H1 (cell line): Measurements from ENCODE around the gene LCA5. TPM values are rescaled to one million over a fixed set of nuclear protein-coding genes. Genes with fewer than 3 reads are reported as not detected.
A peak's percentile ranks its signal among the peaks of the same experiment; 100 is the strongest.

Experiments
- CTCF ChIA-PET: fragments of 300-600 bp; sonication (Branson Sonifier 250); formaldehyde crosslinking; loops from one replicate; lab custom pipeline; 2021; ENCODE audit not compliant: partially characterized antibody; lab: Charles Lee
- POLR2A ChIA-PET: fragments of 300-600 bp; sonication (Branson Sonifier 250); formaldehyde crosslinking; loops from one replicate; lab custom pipeline; 2021; ENCODE audit warnings: inconsistent platforms; ENCODE audit not compliant: partially characterized antibody; lab: Charles Lee
- DNase-seq, 2 experiments: peaks; one replicate each; pipeline versions ENCODE4 v3.0.0 to v3.0.0-alpha.2; 2010 to 2022; ENCODE audit warnings: low spot score in 2 of 2, low read depth in 1 of 2, mixed read lengths in 1 of 2
- FAIRE-seq: peaks from 2 replicates; lab custom pipeline; 2011; peaks lifted over from hg19 to GRCh38; lab: Jason Lieb, UNC
- H2AFZ ChIP-seq: 2 replicates; pipeline ENCODE4 v1.8.1; 2012; ENCODE audit warnings: low read length, inconsistent platforms
- H2AK5ac ChIP-seq: 2 replicates; pipeline ENCODE4 v1.6.1; 2013; ENCODE audit warnings: low read depth, low read length
- H2BK120ac ChIP-seq: replicated peaks from 2 replicates; pipeline ENCODE3; 2013; ENCODE audit warnings: low read depth, low read length, inconsistent platforms
- H2BK12ac ChIP-seq: 2 replicates; pipeline ENCODE4 v1.6.1; 2013; ENCODE audit warnings: low read depth, low read length
- H2BK15ac ChIP-seq: 2 replicates; pipeline ENCODE4 v1.6.1; 2013; ENCODE audit warnings: low read length
- H2BK20ac ChIP-seq: 2 replicates; pipeline ENCODE4 v1.6.1; 2013; ENCODE audit warnings: low read length
- H2BK5ac ChIP-seq: 2 replicates; pipeline ENCODE4 v1.6.1; 2013; ENCODE audit warnings: low read depth, low read length
- H3K14ac ChIP-seq: 2 replicates; pipeline ENCODE4 v1.6.1; 2013; ENCODE audit warnings: inconsistent platforms; ENCODE audit not compliant: insufficient read length
- H3K18ac ChIP-seq: 2 replicates; pipeline ENCODE4 v1.6.1; 2013; ENCODE audit warnings: low read length; ENCODE audit errors: extremely low read depth
- H3K23ac ChIP-seq: 2 replicates; pipeline ENCODE4 v1.6.1; 2013; ENCODE audit warnings: inconsistent platforms; ENCODE audit not compliant: insufficient read length
- H3K23me2 ChIP-seq: 2 replicates; pipeline ENCODE4 v1.6.1; 2013; ENCODE audit warnings: low read depth, low read length
- H3K27ac ChIP-seq: 2 replicates; pipeline ENCODE4 v1.6.1; 2011; ENCODE audit warnings: low read depth, low read length, inconsistent platforms
- H3K27me3 ChIP-seq, 4 experiments: replicated peaks in 1 of 4; 1 replicate in 1 of 4; 2 replicates in 3 of 4; pipeline versions ENCODE4 v1.6.1 to v1.8.1; 2011 to 2013; ENCODE audit warnings: low read length in 3 of 4, mild to moderate bottlenecking in 3 of 4, inconsistent platforms in 2 of 4, mixed read lengths in 2 of 4, moderate library complexity in 1 of 4; ENCODE audit not compliant: control insufficient read depth in 3 of 4, insufficient read depth in 3 of 4; ENCODE audit errors: extremely low read depth in 1 of 4
- H3K36me3 ChIP-seq, 4 experiments: 2 replicates each; pipeline versions ENCODE4 v1.6.1 to v1.8.1; 2011 to 2013; ENCODE audit warnings: mild to moderate bottlenecking in 4 of 4, low read length in 3 of 4, moderate library complexity in 2 of 4, control low read depth in 1 of 4, inconsistent platforms in 1 of 4; ENCODE audit not compliant: insufficient read depth in 4 of 4, control insufficient read depth in 2 of 4
- H3K4ac ChIP-seq: replicated peaks from 2 replicates; pipeline ENCODE3; 2013; ENCODE audit warnings: low read length, low read depth, mixed read lengths, inconsistent platforms; ENCODE audit not compliant: insufficient read length
- H3K4me1 ChIP-seq, 4 experiments: replicated peaks in 1 of 4; 1 replicate in 1 of 4; 2 replicates in 3 of 4; pipeline versions ENCODE4 v1.6.1 to v1.8.1; 2011 to 2013; ENCODE audit warnings: low read length in 3 of 4, inconsistent platforms in 2 of 4, mixed read lengths in 1 of 4; ENCODE audit not compliant: insufficient read depth in 4 of 4, control insufficient read depth in 3 of 4
- H3K4me2 ChIP-seq, 2 experiments: 2 replicates each; pipeline versions ENCODE4 v1.6.1 to v1.8.1; 2011 to 2013; ENCODE audit warnings: low read depth in 2 of 2, low read length in 2 of 2, control low read depth in 1 of 2, inconsistent platforms in 1 of 2, mild to moderate bottlenecking in 1 of 2; ENCODE audit not compliant: insufficient read depth in 1 of 2
- H3K4me3 ChIP-seq, 4 experiments: fragments of 200-600, 300-600 bp in 1 of 4; sonication (generic), shearing (Covaris generic), sonication (Bioruptor Twin) in 1 of 4; 2 replicates each; pipeline versions ENCODE4 v1.5.1 to v1.8.1; 2011 to 2016; ENCODE audit warnings: low read length in 4 of 4, low read depth in 3 of 4, control low read depth in 2 of 4, inconsistent platforms in 2 of 4, mild to moderate bottlenecking in 2 of 4, mixed read lengths in 1 of 4, moderate library complexity in 1 of 4; ENCODE audit not compliant: insufficient read depth in 2 of 4; ENCODE audit errors: extremely low read depth in 1 of 4
- H3K56ac ChIP-seq: replicated peaks from 2 replicates; pipeline ENCODE3; 2013; ENCODE audit warnings: low read depth, mild to moderate bottlenecking, mixed read lengths, low read length, inconsistent platforms; ENCODE audit not compliant: insufficient read length
- H3K79me1 ChIP-seq: 2 replicates; pipeline ENCODE4 v1.6.1; 2013; ENCODE audit warnings: low read depth, low read length, control low read depth
- H3K79me2 ChIP-seq, 2 experiments: 2 replicates each; pipeline versions ENCODE4 v1.6.1 to v1.8.1; 2012 to 2013; ENCODE audit warnings: low read length in 2 of 2, mild to moderate bottlenecking in 2 of 2, inconsistent platforms in 1 of 2; ENCODE audit not compliant: insufficient read depth in 2 of 2, control insufficient read depth in 1 of 2
- H3K9ac ChIP-seq, 4 experiments: replicated peaks in 1 of 4; 1 replicate in 1 of 4; 2 replicates in 3 of 4; pipeline versions ENCODE4 v1.6.1 to v1.8.1; 2011 to 2013; ENCODE audit warnings: low read depth in 3 of 4, low read length in 3 of 4, control low read depth in 2 of 4, mild to moderate bottlenecking in 2 of 4, moderate library complexity in 2 of 4, inconsistent platforms in 1 of 4; ENCODE audit errors: extremely low read depth in 1 of 4
- H3K9me3 ChIP-seq, 2 experiments: 2 replicates each; pipeline versions ENCODE4 v1.6.1 to v1.8.1; 2012 to 2013; ENCODE audit warnings: mild to moderate bottlenecking in 2 of 2, moderate library complexity in 2 of 2, control low read depth in 1 of 2, inconsistent platforms in 1 of 2, low read depth in 1 of 2, low read length in 1 of 2, mixed read lengths in 1 of 2; ENCODE audit not compliant: insufficient read depth in 2 of 2
- H4K20me1 ChIP-seq, 2 experiments: replicated peaks in 1 of 2; 2 replicates each; pipeline versions ENCODE3 to v1.8.1; 2011 to 2013; ENCODE audit warnings: inconsistent platforms in 2 of 2, low read length in 2 of 2, mild to moderate bottlenecking in 1 of 2; ENCODE audit not compliant: insufficient read depth in 2 of 2, control insufficient read depth in 1 of 2
- H4K5ac ChIP-seq: 2 replicates; pipeline ENCODE4 v1.6.1; 2013; ENCODE audit warnings: low read length, low read depth, mixed read lengths, inconsistent platforms; ENCODE audit not compliant: insufficient read length
- H4K8ac ChIP-seq: 2 replicates; pipeline ENCODE4 v1.8.0; 2013; ENCODE audit warnings: mild to moderate bottlenecking, moderate library complexity, low read length, inconsistent platforms; ENCODE audit not compliant: insufficient read depth; ENCODE audit errors: extremely low read depth
- H4K91ac ChIP-seq: replicated peaks from 2 replicates; pipeline ENCODE3; 2013; ENCODE audit warnings: low read length, mixed read lengths, inconsistent platforms; ENCODE audit not compliant: insufficient read length
- EZH2 ChIP-seq: fragments of 200-600 bp; sonication (generic); IDR thresholded peaks from 2 replicates; pipeline ENCODE4 v1.7.1; 2012; ENCODE audit warnings: low read depth, mild to moderate bottlenecking, moderate library complexity, low read length, inconsistent platforms; ENCODE audit not compliant: severe bottlenecking
- RBBP5 ChIP-seq: IDR thresholded peaks from 2 replicates; pipeline ENCODE4 v1.7.1; 2012; ENCODE audit warnings: low read depth, mild to moderate bottlenecking, inconsistent platforms, low read length, moderate library complexity, borderline replicate concordance
- SIN3A ChIP-seq, 2 experiments: IDR thresholded peaks in 1 of 2; conservative IDR thresholded peaks in 1 of 2; 2 replicates each; pipeline ENCODE4 v1.6.1; 2011 to 2012; ENCODE audit warnings: low read length in 2 of 2, improper control_type of control experiment in 1 of 2, low read depth in 1 of 2, mild to moderate bottlenecking in 1 of 2
- TAF1 ChIP-seq: IDR thresholded peaks from 2 replicates; pipeline ENCODE4 v1.6.1; 2011; ENCODE audit warnings: mild to moderate bottlenecking, low read depth, low read length
- WGBS, 2 experiments: shearing (Covaris generic) in 1 of 2; methylation state at CpG; one replicate each; pipeline versions ENCODE4 v1.1.6 to v1.1.7; 2013 to 2015; ENCODE audit warnings: low lambda C conversion rate in 2 of 2, mixed read lengths in 2 of 2, inconsistent platforms in 1 of 2, low coverage in 1 of 2, missing lambda C conversion rate in 1 of 2; ENCODE audit not compliant: insufficient replicate concordance in 2 of 2, insufficient coverage in 1 of 2, insufficient read length in 1 of 2; ENCODE audit errors: extremely low coverage in 1 of 2, missing lambda C conversion rate in 1 of 2; 5-methylcytosine and 5-hydroxymethylcytosine counted together
- polyA plus RNA-seq, 7 experiments: library from polyadenylated mRNA; depleted of rRNA in 3 of 7; stranded (reverse) in 5 of 7; unstranded in 2 of 7; fragments of >200 nt in 5 of 7; fragments of 200-250 nt in 2 of 7; gene quantifications; 1 replicate in 5 of 7; 2 replicates in 1 of 7; 4 replicates in 1 of 7; pipeline versions ENCODE4 v1.2.1 to v1.2.3, GENCODE V29; 2011 to 2013; ENCODE audit warnings: missing spikeins in 2 of 7, mixed read lengths in 2 of 7
- total RNA-seq: library from RNA; stranded (reverse); fragmentation: NEBNext Ultra II Directional; extraction: Animal tissue kit (Norgen Biotek cat#: 25700); gene quantifications from 2 replicates; pipeline ENCODE4 v1.2.1, GENCODE V29; 2021

LCA5 gene
- total and polyA plus RNA-seq, 2 of the 8 experiments (the other 6 are each of a cell fraction or from before 2014, with no cell fraction given) = 0.44 to 3.6 TPM

GRCh38 chr6:79568996-79569395 lies 31.8 kb upstream of the LCA5 start:
- H3K14ac ChIP-seq = no peak overlapping the region
- no peak overlapping the region for H3K56ac ChIP-seq
- no peak overlapping the region for H2AFZ ChIP-seq
- no peak overlapping the region; a peak in 1 of 4 replicates for H3K4me2 ChIP-seq
- TF ChIP-seq EZH2 = no peak
- no peak for TF ChIP-seq RBBP5
- TF ChIP-seq SIN3A (conservative IDR thresholded peaks at IDR 0.05 in 1 of 2, IDR thresholded peaks at IDR 0.05 in 1 of 2; ENCODE audit: low read depth in 1 of 2, low read length in 2 of 2) = no peak
- TF ChIP-seq TAF1 = no peak
- 89% methylated on average over 2 of the region's 2 CpGs; no CpG with 5 or more reads in 1 of the 2 experiments for WGBS, 2 experiments
- peak overlapping the region; percentile 68; the same call in 1 of the 2 replicates for H3K18ac ChIP-seq
- no peak overlapping the region for H3K4me3 ChIP-seq
- no peaks in the 10 kb centered on the region for H3K9me3 ChIP-seq
- no peak overlapping the region for H4K5ac ChIP-seq
- no peaks in the 10 kb centered on the region; the same call in 1 of the 2 replicates for H3K23me2 ChIP-seq
- H3K27ac ChIP-seq = no peak overlapping the region
- no peaks in the 10 kb centered on the region for H4K20me1 ChIP-seq
- no peak for FAIRE-seq
- H2BK20ac ChIP-seq = no peak overlapping the region
- no peaks in the 10 kb centered on the region for H3K36me3 ChIP-seq
- ChIA-PET POLR2A (interaction anchor here (0.8 kb wide), 1 partner anchor 102 kb away, joined by 3 read pairs; no protein-coding TSS in a partner anchor), CTCF (interaction anchor here (0.7 to 1.6 kb wide), 7 partner anchors 8 to 273 kb away, joined by 3 to 6 read pairs (median 3); no protein-coding TSS in a partner anchor)
- H3K79me2 ChIP-seq = no peaks in the 10 kb centered on the region
- peak overlapping the region; percentile 93 for H2BK120ac ChIP-seq
- H2BK5ac ChIP-seq = peak overlapping the region; percentile 82; the same call in 1 of the 2 replicates
- no peak overlapping the region for H2AK5ac ChIP-seq
- DNase-seq = no peak
- peaks cover 4 to 12% (median 9%) of the 10 kb centered on the region in 4 experiments; a peak in 4 of 7 replicates for H3K4me1 ChIP-seq
- H3K4ac ChIP-seq = no peak overlapping the region
- no peak overlapping the region for H3K23ac ChIP-seq
- H3K27me3 ChIP-seq = no peaks in the 10 kb centered on the region
- no peak overlapping the region for H2BK12ac ChIP-seq
- no peak overlapping the region for H2BK15ac ChIP-seq
- no peak overlapping the region for H4K91ac ChIP-seq
- no peak overlapping the region for H3K9ac ChIP-seq
- no peak overlapping the region for H4K8ac ChIP-seq
- H3K79me1 ChIP-seq = no peaks in the 10 kb centered on the region
